Measurements from ENCODE around the gene KRT37. TPM values are rescaled to one million over a fixed set of nuclear protein-coding genes. Genes with fewer than 3 reads are reported as not detected.

Gene KRT37
- polyA plus RNA-seq, 3 donors, result not detected

GRCh38 chr17:41449008-41449407, 24.6 kb upstream of the KRT37 start:
- H3K4me2 ChIP-seq (replicated peaks; ENCODE audit: extremely low read depth, low read length, poor library complexity, severe bottlenecking), result no peak overlapping the region
- no peak overlapping the region for H2AFZ ChIP-seq (ENCODE audit: insufficient read depth, low read depth, low read length, poor library complexity, severe bottlenecking)
- Mint-ChIP-seq H3K9me3 (peaks cover 0 to 4% (median 0%) of the 10 kb centered on the region in 7 donors), H3K4me3 (no peak overlapping the region), H3K27me3 (ENCODE audit: low read depth in 3 of 3) (peaks cover 7 to 14% (median 9%) of the 10 kb centered on the region in 3 donors), H3K4me1 (peaks cover 3% of the 10 kb centered on the region), H3K36me3 (no peaks in the 10 kb centered on the region), H3K27ac (no peak overlapping the region)
- no peak overlapping the region for H3K27ac ChIP-seq (ENCODE audit: low read depth in 1 of 2, low read length in 2 of 2)
- no peaks in the 10 kb centered on the region for H4K20me1 ChIP-seq (ENCODE audit: insufficient read depth, low read length)
- H3K4me1 ChIP-seq (ENCODE audit: control insufficient read depth in 1 of 2, insufficient read depth in 2 of 2, low read length in 2 of 2), result no peaks in the 10 kb centered on the region
- H3K9me3 ChIP-seq (replicated peaks in 1 of 2; ENCODE audit: control insufficient read depth in 1 of 2, insufficient read depth in 1 of 2, low read length in 2 of 2), result no peaks in the 10 kb centered on the region
- H3K9ac ChIP-seq (ENCODE audit: insufficient read depth, low read length, poor library complexity, severe bottlenecking), result no peak overlapping the region
- no peak for TF ChIP-seq CTCF (IDR thresholded peaks at IDR 0.05)
- no peaks in the 10 kb centered on the region for H3K79me2 ChIP-seq (ENCODE audit: insufficient read depth, low read length)
- intact Hi-C loops (cut with micrococcal nuclease), result no loop called here
- no peaks in the 10 kb centered on the region for H3K36me3 ChIP-seq (replicated peaks in 1 of 2; ENCODE audit: control insufficient read depth in 1 of 2, insufficient read depth in 2 of 2, low read length in 2 of 2)
- no peak for DNase-seq
- H3K4me3 ChIP-seq (replicated peaks in 1 of 3; ENCODE audit: low read depth in 2 of 3, low read length in 3 of 3), result no peak overlapping the region
- WGBS (ENCODE audit: insufficient coverage), result 79% methylated on average over 6 of the region's 6 CpGs
- peaks cover 0 to 2% of the 10 kb centered on the region in 2 donors for H3K27me3 ChIP-seq (ENCODE audit: control insufficient read depth in 2 of 2, insufficient read depth in 2 of 2, low read length in 2 of 2)

GRCh38 chr17:41448506-41448905, 24.1 kb upstream of the KRT37 start:
- Mint-ChIP-seq H3K9me3 (peaks cover 0 to 4% (median 0%) of the 10 kb centered on the region in 7 donors), H3K4me1 (peaks cover 3% of the 10 kb centered on the region), H3K27me3 (ENCODE audit: low read depth in 3 of 3) (peaks cover 7 to 16% (median 9%) of the 10 kb centered on the region in 3 donors), H3K4me3 (no peak overlapping the region), H3K36me3 (no peaks in the 10 kb centered on the region), H3K27ac (no peak overlapping the region)
- Histone ChIP-seq H4K20me1 (ENCODE audit: insufficient read depth, low read length) (no peaks in the 10 kb centered on the region), H3K4me2 (replicated peaks; ENCODE audit: extremely low read depth, low read length, poor library complexity, severe bottlenecking) (no peak overlapping the region), H3K9me3 (replicated peaks in 1 of 2; ENCODE audit: control insufficient read depth in 1 of 2, insufficient read depth in 1 of 2, low read length in 2 of 2) (no peaks in the 10 kb centered on the region), H3K4me1 (ENCODE audit: control insufficient read depth in 1 of 2, insufficient read depth in 2 of 2, low read length in 2 of 2) (no peaks in the 10 kb centered on the region), H3K9ac (ENCODE audit: insufficient read depth, low read length, poor library complexity, severe bottlenecking) (no peak overlapping the region), H3K27ac (ENCODE audit: low read depth in 1 of 2, low read length in 2 of 2) (no peak overlapping the region), H3K79me2 (ENCODE audit: insufficient read depth, low read length) (no peaks in the 10 kb centered on the region), H3K27me3 (ENCODE audit: control insufficient read depth in 2 of 2, insufficient read depth in 2 of 2, low read length in 2 of 2) (peaks cover 0 to 2% of the 10 kb centered on the region in 2 donors), H3K4me3 (replicated peaks in 1 of 3; ENCODE audit: low read depth in 2 of 3, low read length in 3 of 3) (no peak overlapping the region), H2AFZ (ENCODE audit: insufficient read depth, low read depth, low read length, poor library complexity, severe bottlenecking) (no peak overlapping the region), H3K36me3 (replicated peaks in 1 of 2; ENCODE audit: control insufficient read depth in 1 of 2, insufficient read depth in 2 of 2, low read length in 2 of 2) (no peaks in the 10 kb centered on the region)
- intact Hi-C loops (cut with micrococcal nuclease), result no loop called here
- 56% methylated on average over 2 of the region's 2 CpGs for WGBS (ENCODE audit: insufficient coverage)
- TF ChIP-seq CTCF (IDR thresholded peaks at IDR 0.05), result no peak
- DNase-seq, result no peak
